ENCODE data around the gene SEMA3F.

SEMA3F gene

DNA sequence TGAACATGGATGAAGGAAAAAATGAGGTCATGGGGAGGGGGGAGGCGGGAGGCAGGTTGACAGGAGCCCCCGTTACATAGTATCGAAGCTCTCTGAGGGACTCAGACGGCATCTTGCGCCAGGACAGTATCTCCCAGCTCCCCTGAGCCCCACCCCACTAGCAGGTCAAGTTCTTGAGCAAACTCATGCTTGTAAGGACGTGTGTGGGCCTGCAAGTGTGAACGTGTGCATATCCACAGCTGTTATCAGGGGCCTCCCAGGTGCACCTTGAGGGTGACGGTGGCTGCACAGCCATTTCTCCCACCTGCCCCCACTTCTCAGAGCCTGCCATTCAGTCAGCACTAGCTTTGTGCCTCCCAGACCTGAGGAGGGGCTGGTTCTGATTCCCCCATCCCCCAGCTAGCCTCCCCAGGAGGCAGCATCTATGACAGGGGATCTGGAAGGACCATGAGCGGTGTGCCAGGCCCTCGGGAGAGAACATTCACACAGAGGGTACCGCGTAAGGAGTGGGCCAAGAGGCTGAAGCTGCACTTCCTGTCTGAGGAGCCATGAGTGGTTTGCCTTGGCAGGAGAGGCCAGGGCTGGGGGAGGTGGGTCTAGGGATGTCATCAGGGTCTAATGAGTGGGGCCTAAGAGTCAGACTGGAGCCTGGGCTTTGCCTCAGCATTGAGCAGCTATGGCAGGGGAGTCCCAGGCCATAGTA lies 2.9 kb downstream of the SEMA3F start:
- no peaks in the 10 kb centered on the region for H3K9me3 Mint-ChIP-seq (ENCODE audit: low read depth)
- no peak overlapping the region for H3K4me3 Mint-ChIP-seq

DNA sequence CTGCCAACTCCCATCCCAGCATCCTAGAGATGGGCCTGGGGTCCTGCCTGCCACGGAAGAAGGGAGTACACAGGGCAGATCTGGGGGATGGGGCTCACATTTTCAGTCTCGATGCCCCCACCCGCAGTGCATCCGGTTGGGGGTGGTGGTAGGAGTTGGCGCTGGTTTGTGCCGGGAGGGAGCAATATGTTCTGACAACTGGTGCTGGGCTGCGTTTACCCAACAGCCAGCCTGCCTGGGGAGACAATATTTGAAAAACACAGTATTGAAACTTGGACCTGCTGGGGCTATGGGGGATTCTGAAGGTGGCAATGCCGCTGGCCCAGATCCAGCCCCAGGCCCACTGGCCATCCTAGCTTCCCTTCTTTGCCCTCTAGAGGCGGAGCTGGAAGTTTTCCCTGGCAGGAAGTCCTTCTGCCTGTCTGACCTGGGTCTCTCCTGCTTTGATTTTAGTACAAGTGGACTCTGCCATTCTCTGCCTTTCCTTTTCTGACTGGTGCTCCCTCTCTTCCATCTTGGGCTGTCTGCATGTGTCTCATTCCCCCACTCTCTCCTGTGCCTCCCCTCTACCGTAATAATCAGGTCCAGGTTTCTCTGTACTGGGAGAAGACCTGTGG lies 3.5 kb downstream of the SEMA3F start:
- H3K27ac Mint-ChIP-seq = no peak overlapping the region
- H3K27me3 Mint-ChIP-seq = peaks cover 11% of the 10 kb centered on the region
- H3K36me3 Mint-ChIP-seq = no peaks in the 10 kb centered on the region
- no peaks in the 10 kb centered on the region for H3K9me3 Mint-ChIP-seq (ENCODE audit: low read depth)
- no peak overlapping the region for H3K4me3 Mint-ChIP-seq
- H3K4me1 Mint-ChIP-seq (ENCODE audit: low read depth) = peaks cover 9% of the 10 kb centered on the region

More for the DNA sequence above, 2.9 kb downstream of the SEMA3F start:
- peaks cover 11% of the 10 kb centered on the region for H3K4me1 Mint-ChIP-seq (ENCODE audit: low read depth)
- H3K27ac Mint-ChIP-seq = no peak overlapping the region
- no peaks in the 10 kb centered on the region for H3K36me3 Mint-ChIP-seq
- peaks cover 15% of the 10 kb centered on the region for H3K27me3 Mint-ChIP-seq

DNA sequence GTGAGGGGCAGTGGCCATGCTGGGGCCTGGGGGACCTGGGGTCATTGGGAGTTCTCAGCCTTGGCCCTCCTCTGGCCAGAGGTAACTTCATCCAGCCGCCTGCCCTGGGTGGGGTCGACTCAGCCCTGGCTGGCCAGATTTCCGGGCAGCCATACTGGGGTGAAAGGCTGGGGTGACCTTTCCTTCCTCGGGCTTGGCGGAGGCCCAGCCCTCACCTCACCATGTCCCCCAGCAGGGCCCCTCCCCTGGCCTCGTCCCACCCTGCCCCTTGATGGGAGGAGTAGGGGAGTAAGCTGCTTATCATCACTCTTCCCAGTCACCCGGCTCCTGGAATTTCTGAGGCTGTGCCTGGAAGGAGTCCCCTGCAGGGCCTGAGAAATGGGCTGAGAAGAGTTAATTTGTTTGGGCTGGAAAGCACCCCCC lies 5.4 kb downstream of the SEMA3F start:
- Mint-ChIP-seq H3K27ac (no peak overlapping the region), H3K4me1 (ENCODE audit: low read depth) (peaks cover 5% of the 10 kb centered on the region), H3K36me3 (no peaks in the 10 kb centered on the region), H3K27me3 (peaks cover 8% of the 10 kb centered on the region), H3K9me3 (ENCODE audit: low read depth) (no peaks in the 10 kb centered on the region), H3K4me3 (no peak overlapping the region)

DNA sequence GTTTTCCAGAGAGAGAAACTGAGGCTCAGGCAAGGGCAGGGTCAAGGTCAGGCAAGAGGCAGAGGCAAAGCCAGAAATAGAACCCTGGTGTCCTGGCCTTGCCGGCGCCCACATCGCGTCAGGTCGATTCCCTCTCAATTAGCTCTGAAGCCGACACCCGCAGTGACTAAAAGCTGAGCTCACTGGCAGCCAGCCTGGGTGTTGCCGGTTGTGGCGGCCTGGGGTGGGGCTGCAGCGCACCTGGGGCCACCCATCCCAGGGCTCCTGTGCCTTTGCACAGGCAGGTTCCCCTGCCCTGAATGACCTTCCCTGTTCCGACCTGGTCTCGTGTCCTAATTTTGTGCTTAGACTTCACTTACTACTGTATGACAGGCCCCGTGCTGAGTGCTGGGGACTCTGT lies 6.2 kb downstream of the SEMA3F start:
- no peaks in the 10 kb centered on the region for H3K4me1 Mint-ChIP-seq (ENCODE audit: low read depth)
- no peak overlapping the region for H3K27ac Mint-ChIP-seq
- H3K9me3 Mint-ChIP-seq (ENCODE audit: low read depth) = no peaks in the 10 kb centered on the region
- no peaks in the 10 kb centered on the region for H3K36me3 Mint-ChIP-seq
- H3K27me3 Mint-ChIP-seq = peaks cover 2% of the 10 kb centered on the region
- H3K4me3 Mint-ChIP-seq = no peak overlapping the region

DNA sequence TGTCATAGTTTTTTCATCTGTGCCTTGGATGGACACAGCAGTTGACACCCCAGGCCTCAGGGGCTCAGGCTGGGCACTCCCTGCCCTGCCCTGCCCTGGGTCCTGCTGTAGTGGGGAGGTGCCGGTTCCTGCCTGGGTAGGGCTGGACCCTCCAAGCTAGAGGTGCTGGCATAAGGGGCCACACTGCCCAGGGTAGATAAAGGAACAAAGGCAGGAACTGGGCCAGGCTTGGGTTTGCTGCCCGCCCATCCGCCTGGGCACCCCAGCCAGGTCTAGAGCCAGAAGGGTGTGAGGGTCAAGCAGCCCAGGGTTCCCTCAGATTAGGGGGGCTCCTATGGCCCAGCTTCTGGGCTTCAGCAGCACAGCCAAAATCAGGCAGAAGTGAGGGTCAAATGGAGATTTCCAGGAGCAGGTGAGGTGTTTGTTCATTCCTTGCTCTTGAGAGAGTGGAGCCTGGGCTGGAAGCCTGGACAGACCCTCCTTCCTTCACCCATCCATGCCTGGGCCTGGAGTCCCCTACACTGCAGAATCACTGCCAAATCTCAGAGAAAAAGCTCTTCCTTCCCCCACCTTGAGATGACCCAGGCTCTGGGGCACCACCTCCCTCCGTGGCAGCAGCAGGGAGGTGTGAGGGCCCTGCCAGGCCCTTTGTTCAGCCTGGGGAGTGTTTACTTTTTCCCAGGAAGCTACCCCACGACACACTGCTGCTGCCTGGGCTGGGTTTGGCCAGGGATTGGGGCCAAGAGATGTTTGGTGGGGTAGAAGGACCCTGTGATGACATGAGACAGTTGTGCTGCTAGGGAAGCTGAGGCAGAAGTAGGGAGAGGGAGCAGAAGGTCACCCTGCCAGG lies 7.1 kb downstream of the SEMA3F start:
- Mint-ChIP-seq H3K27me3 (peaks cover 2% of the 10 kb centered on the region), H3K4me3 (no peak overlapping the region), H3K9me3 (ENCODE audit: low read depth) (no peaks in the 10 kb centered on the region), H3K27ac (no peak overlapping the region), H3K4me1 (ENCODE audit: low read depth) (no peaks in the 10 kb centered on the region), H3K36me3 (no peaks in the 10 kb centered on the region)

DNA sequence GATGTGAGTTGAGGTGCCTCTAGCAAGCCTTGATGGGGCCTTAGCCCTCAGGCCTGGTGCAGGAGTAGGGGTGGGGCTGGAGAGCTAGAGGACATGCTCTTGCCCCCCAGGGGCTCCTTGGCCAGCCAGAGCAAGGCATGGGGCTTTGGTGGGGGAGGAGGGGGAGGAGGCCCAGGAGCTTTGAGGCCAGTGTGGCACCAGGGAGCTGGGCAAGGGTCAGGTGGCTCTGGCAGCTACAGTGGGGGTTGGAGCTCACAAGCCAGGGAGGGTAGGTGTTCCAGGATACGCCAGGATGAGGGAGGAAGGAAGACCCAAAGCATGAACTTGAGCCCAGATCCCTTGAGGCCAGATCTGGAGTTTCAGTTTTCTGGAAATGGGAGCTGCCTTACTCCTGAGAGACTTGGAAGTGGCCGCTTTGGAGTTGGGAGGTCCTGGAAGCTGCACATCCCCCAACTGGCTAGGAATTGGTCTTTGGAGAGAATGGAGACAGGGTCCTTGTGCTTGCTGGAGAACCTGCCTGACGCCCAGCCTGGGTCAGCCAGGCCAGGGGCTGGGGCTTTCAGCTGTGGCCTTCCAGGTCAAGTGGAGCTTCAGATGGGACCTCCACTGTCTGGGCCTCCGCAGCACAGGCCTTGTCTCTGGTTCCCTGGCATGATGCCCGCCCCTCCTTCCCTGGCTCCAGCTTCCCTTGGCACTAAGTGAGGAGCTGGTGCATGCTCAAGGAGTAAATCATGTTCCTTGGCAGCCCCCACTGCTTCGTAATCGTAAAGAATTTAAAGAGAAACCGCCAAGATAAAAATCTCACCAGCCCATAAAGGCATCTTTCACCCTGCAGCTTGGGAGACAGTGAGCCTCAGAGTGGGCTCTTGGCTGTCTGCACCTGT lies 8.7 kb downstream of the SEMA3F start:
- H3K4me3 Mint-ChIP-seq = no peak overlapping the region
- H3K27me3 Mint-ChIP-seq = no peaks in the 10 kb centered on the region
- no peak overlapping the region for H3K27ac Mint-ChIP-seq
- H3K36me3 Mint-ChIP-seq = no peaks in the 10 kb centered on the region
- no peaks in the 10 kb centered on the region for H3K4me1 Mint-ChIP-seq (ENCODE audit: low read depth)
- H3K9me3 Mint-ChIP-seq (ENCODE audit: low read depth) = no peaks in the 10 kb centered on the region

DNA sequence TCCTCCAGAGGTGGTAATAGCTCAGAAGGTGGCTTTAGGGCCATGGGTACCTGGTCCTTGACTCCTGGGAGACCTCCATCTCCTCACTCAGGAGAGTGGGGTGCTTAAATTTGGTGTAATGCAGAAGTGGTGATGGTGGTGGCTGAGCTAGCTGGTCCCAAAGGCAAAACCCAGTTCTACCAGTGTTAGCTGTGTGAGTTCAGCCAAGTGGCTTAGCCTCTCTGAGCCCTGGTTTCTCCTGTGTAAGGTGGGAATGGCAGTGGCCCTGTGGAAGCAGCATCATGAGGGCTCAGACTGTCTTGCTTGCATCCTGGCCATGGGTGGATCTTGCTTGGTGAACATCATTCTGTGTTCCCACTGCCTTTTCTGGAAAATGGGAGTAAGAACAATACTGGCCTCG lies 9.4 kb downstream of the SEMA3F start:
- no peak overlapping the region for H3K4me3 Mint-ChIP-seq
- no peaks in the 10 kb centered on the region for H3K27me3 Mint-ChIP-seq
- H3K27ac Mint-ChIP-seq = no peak overlapping the region
- H3K36me3 Mint-ChIP-seq = no peaks in the 10 kb centered on the region
- H3K9me3 Mint-ChIP-seq (ENCODE audit: low read depth) = no peaks in the 10 kb centered on the region
- no peaks in the 10 kb centered on the region for H3K4me1 Mint-ChIP-seq (ENCODE audit: low read depth)

DNA sequence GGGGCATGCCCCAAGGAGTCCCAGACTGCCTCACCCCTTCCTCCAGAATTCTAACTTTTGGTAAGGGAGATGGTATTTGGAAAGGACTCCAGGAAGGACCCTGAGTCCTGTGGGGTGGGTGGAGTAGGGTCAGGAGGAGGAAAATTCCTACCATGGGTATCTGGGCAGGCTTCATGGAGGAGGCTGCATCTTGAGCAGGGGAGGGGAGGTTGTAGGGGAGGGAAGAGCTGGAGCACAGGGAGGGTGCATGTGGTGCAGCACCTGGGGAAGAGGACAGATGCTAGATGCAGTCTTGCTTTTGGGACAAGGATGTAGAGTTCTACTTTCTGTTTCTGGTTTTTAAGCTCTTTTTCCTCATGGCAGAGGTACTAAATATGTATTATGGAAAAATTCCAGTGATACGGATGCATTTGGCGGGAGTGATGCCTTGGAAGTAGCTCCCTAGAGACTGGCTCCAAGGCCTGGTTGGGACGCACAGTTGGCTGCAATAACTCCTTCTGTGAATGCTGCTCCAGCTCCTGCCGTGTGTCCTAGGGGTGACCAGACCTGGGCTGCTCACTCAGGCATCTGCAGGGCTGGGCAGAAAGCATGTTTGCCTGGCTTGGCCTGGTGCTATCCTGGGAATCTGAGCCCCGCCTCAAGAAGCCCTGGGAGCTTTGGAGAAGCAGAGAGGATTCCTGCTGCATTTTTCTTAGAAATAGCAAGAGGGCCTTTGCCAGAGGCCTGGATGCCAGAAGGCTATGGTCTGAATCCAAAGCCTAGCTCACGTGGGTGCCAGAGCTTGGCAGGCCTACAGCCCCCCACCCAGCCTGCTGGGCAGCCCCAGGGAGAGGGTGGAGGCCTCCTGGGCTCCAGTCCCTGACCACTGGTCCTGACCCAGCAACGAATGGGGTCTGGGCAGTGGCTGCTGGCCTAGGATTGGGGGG lies 10.1 kb downstream of the SEMA3F start:
- Mint-ChIP-seq H3K27ac (no peak overlapping the region), H3K4me1 (ENCODE audit: low read depth) (no peaks in the 10 kb centered on the region), H3K27me3 (no peaks in the 10 kb centered on the region), H3K4me3 (no peak overlapping the region), H3K9me3 (ENCODE audit: low read depth) (no peaks in the 10 kb centered on the region), H3K36me3 (no peaks in the 10 kb centered on the region)

DNA sequence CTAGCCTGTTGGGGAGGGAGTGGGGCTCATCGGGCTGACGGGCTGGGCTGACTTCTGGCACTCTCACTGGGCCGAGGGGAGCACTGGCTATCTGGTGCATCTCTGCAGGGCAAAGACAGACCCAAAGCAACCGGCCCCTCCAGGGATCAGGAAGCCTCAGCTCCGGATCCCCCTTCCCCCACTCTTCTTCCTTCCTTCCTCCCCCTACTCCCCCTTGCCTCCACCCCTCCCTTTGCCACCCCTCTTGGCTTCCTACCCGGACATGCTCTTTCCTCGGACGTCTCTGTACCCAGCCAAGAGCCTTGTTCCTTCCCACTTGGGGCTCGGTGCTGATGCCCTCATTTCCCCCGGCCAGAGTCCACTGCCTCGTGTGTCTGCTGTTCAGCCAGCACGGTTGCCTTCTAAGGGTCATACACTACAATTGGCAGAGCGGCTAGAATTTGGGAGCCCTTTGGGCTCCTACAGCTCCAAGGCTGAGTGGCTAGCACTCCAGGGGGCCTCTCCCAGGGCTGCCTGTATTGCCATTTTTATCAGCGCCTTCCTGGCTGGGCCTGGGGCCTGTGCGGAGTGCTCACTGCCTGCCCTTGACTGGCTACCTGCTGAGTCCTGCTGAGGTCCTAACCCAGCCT lies 10.9 kb downstream of the SEMA3F start:
- Mint-ChIP-seq H3K9me3 (ENCODE audit: low read depth) (no peaks in the 10 kb centered on the region), H3K27ac (no peak overlapping the region), H3K4me1 (ENCODE audit: low read depth) (no peaks in the 10 kb centered on the region), H3K27me3 (no peaks in the 10 kb centered on the region), H3K4me3 (no peak overlapping the region), H3K36me3 (no peaks in the 10 kb centered on the region)

DNA sequence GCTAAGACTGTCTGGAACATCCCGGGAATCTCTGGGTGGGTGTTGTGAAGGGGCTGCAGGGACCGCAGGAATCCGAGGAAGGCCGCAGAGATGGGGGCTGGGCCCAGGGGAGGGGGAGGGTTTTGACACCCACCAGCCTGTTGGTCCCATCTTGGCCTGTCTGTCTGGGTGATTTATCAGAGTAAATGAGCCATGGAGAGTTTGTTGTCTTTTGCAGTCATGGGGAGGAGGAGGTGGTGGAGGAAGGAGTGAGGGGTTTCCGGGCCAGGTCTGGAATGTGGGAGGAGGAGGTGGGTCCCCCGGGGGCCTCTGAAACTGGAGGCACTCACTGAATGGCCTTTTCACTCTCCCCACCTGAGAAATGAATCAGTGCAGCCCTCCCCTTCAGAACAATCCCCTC lies 11.5 kb downstream of the SEMA3F start:
- no peaks in the 10 kb centered on the region for H3K4me1 Mint-ChIP-seq (ENCODE audit: low read depth)
- no peak overlapping the region for H3K27ac Mint-ChIP-seq
- H3K36me3 Mint-ChIP-seq = no peaks in the 10 kb centered on the region
- no peak overlapping the region for H3K4me3 Mint-ChIP-seq
- H3K9me3 Mint-ChIP-seq (ENCODE audit: low read depth) = no peaks in the 10 kb centered on the region
- no peaks in the 10 kb centered on the region for H3K27me3 Mint-ChIP-seq

DNA sequence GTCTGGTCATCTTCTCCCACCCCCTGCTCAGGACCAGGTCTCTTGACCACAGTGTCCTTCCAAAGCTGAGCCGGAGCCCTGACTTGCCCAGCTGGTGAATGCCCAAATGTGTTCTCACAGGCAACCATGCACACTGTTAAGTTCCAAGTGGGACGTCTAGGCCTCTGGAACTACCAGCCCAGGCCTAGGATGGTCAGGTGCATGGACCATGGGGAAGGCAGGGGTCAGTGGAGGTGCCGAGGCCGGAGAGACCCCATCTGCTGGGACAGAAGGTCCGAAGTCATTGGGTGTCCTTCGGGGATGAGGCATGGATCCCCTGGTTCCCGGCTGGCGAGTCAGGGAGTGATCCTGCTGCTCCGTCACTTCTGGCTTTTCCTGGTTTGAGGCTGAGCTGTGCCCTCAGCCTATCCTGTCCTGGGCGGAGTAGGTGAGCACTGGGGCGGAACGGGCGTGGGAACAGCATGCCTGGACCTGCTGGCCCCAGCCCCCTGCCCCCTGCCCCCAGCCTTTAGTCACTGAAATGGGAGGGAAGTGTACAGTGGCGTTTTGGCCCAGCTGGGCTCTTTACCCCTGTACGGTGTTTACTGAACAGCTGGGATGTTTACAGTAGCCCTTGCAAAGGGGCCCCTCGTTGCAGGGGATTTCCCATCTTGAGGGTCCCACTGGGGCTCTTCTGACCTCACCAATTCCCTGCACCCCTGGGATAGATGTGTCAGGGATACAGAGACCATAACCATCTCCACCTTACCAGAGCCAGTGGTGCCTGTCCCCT lies 12.1 kb downstream of the SEMA3F start:
- H3K9me3 Mint-ChIP-seq (ENCODE audit: low read depth) = no peaks in the 10 kb centered on the region

DNA sequence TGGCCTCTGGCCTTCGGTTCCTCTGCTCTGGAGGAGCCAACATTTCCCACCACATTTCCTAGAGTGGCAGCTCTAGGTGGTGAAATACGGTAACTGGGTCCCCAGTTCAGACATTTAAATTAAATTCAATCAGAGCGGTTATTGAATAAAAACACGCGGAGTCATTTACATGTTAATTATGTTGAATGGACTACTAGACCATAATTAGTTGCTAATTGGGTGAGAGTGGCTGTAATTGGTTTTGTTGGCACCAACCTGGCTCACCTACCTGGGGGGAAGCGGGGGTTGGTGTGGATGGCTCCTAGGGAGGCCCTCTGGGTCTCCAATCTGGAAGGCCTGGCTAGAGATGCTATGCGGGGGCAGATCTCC lies 12.7 kb downstream of the SEMA3F start:
- H3K36me3 Mint-ChIP-seq = no peaks in the 10 kb centered on the region
- no peaks in the 10 kb centered on the region for H3K4me1 Mint-ChIP-seq (ENCODE audit: low read depth)
- no peak overlapping the region for H3K4me3 Mint-ChIP-seq
- no peaks in the 10 kb centered on the region for H3K9me3 Mint-ChIP-seq (ENCODE audit: low read depth)
- H3K27ac Mint-ChIP-seq = no peak overlapping the region
- no peaks in the 10 kb centered on the region for H3K27me3 Mint-ChIP-seq

More for the DNA sequence above, 12.1 kb downstream of the SEMA3F start:
- H3K27me3 Mint-ChIP-seq = no peaks in the 10 kb centered on the region
- no peaks in the 10 kb centered on the region for H3K4me1 Mint-ChIP-seq (ENCODE audit: low read depth)
- H3K27ac Mint-ChIP-seq = no peak overlapping the region
- H3K4me3 Mint-ChIP-seq = no peak overlapping the region
- H3K36me3 Mint-ChIP-seq = no peaks in the 10 kb centered on the region

DNA sequence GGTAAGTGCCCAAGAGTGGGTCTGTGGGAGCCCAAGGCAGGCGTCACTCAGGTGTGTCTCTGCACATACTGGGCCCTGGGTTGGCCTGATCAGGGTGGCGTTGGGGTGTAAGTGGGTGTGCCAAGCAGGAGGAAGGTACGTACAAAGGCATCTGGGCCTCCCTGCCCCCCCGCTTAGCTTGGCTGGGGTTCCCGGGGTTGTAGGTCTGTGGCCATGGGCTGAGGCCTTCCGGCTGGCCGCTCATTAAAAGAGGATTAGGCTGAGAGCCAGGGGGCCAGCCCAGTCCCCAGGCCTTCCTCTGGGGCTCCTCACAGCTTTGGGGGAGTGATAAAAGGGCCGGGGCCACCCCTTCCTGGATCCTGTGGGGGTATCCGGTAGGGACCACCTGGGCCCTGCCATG lies 13.3 kb downstream of the SEMA3F start:
- Mint-ChIP-seq H3K27me3 (no peaks in the 10 kb centered on the region), H3K4me1 (ENCODE audit: low read depth) (peaks cover under 1% of the 10 kb centered on the region), H3K9me3 (ENCODE audit: low read depth) (no peaks in the 10 kb centered on the region), H3K27ac (no peak overlapping the region), H3K36me3 (no peaks in the 10 kb centered on the region), H3K4me3 (no peak overlapping the region)
